Activated CD8-positive, alpha-beta memory T cell treated with anti-CD3 and anti-CD28 coated beads for 48 hours (primary cell): ENCODE measurements around the gene SYT7.

Experiments used
- DNase-seq, 3 experiments: peaks; one replicate each; pipeline ENCODE4 v3.0.0-alpha.2; 2020; ENCODE audit warnings: low read depth in 2 of 3, low spot score in 2 of 3

The SYT7 gene

DNA sequence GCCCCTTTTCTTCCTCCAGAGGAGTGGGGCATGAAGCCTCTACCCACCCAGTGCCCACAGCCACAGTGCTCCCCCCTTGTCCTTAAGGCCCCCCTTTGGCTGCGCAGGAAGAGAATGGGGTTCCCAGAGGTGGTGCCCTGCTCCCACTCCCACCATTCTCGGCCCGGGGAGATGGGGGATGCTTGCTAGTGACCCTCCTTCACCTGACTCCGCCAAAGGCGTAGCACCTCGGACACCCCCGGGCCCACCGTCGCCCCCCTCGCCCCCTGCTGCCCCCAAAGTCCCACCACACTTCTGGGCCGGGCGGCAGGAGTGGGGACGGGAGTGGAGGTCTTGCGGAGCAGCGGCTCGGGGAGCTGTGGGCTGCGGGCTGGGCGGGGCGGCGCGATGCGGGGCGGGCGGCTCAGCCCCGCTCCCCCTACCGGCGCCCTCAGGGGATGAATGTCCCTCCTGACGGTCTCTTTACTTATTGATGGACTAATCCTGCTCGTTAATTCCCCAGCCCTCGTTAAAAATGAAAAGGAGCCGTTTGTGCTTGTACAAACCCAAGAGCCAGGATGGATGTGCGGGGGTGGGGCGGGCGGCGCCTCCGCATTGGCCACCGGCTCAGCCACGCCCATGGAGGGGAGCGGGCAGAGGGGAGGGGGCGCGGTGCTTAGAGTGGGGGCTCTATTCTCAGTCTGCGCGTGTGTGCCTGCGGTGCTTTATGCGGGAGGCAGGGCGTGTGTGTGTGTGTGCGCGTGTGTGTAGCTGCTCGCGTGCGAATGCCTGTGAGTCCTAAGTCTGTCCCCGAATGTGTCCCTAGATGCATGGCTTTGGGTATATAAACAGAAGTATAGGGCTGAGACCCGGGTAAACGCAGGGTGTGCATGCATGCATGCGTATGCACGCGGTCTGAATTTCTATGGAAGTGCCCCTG lies 25.6 kb downstream of the SYT7 start:
- no peak for DNase-seq

DNA sequence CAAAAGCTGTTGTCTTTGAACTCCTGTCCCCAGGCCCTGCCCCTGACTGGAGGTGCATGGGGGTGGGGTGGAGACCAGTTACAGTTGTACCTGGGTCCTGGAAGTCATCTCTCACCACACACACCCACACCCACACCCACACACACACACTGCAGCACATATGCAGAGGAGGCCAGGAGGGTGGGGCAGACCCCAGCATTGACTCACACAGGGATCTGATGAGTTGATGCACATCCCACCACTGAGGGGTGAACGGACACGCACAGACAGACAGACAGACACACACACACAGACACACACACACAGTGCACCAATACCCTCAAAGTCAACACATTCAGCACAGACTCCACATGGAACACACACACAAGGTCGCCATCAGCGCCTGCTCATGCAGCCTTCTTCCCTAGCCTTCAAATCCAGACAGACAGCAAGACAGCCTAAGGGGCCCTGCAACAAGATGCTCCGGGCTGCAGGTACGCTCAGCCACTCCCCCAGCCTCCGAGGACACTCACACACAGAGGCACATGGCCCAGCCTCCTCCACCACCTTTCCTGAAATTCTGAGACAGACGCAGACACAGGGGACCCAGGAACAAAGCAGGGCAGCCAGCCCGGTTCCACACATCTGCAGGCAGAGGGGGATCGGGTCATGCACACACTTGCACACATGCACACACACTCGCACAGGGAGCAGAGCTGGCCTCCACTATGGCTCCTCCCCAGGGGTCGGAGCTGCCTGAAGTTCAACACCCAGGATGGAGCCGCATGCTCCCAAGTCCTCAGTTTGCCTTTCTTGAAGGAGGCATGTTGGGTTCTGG lies 26.5 kb downstream of the SYT7 start:
- no peak for DNase-seq

DNA sequence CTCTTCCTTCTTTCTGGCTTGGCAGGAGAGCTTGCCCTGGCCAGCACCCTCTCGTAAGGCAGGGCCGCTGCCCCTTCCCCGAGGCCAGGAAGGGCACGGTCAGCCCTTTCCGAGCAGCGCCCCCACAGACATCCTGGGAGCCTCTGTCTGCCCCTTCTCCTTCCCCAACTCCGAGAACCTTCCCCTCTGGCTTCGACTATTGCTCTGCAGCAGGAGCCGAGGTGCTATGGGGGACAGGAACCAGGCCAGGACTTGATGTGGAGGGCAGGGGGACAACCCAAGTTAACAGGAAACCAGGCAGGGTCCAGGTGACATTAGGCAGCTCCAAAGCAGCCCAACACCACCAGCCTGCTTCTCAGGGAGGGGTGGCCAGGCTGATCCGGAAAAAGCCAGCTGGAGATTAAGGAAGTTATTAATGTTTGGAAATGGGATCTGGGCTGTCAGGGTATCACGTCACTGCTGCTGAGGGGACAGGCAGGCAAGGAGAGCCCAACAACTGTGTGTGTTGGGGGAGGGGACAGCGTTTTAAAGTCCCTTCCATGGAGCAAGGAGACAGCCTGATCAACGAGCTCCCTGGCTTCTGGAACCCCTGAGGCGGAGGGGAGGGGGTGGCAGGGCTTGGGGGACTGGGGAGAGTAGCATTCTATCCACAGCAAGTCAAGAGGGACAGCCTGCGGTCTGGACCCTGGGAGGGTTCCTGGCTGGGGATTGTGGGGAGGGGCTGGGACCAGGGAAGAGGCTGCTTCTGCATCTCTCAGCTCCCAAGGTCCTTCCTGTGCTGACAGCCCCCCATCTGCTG lies 27.3 kb downstream of the SYT7 start:
- no peak for DNase-seq

DNA sequence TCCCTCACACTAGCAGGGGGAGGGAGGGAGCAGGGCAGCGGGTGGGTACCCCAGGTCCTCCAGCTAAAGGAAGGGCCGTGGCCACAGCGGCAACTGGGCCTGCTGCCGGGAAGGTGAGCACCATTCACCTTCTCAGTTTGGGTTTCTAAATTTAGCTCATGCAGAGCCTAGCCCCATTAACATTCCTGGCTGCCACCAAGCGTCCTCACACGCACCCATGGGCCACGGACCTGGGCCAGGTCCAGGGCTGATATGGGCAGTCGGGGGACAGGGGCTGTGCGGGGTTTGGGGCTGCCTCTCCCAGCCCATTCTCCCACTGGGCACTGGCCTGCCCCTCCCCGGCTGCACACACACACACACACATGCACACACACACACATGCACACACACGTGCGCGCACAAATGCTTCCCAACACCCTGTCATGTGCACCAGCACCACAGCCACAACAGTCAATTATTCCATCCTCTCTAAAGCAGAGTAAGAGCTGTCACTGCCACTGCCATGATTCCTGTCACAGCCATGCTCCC lies 28.7 kb downstream of the SYT7 start:
- DNase-seq: no peak

DNA sequence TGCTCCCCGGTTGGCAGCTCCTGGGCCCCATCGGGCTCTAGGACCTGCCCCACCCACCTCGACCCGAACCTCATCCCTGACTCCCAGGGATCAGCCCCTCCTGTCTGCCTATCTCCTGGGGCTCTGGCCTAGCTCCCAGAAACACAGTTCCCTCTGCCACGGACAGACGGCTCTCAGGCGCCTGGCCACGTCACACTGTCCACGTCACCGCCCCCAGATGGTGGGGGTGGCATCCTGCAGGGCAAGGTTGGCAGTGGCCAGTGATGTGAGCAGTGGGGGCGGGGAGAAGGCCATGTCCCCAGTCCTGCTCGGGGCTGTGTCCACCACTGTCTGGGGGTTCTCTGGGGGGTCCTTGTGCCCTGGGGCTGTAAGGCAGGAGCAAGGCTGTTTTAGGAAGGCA lies 29.2 kb downstream of the SYT7 start:
- no peak for DNase-seq

DNA sequence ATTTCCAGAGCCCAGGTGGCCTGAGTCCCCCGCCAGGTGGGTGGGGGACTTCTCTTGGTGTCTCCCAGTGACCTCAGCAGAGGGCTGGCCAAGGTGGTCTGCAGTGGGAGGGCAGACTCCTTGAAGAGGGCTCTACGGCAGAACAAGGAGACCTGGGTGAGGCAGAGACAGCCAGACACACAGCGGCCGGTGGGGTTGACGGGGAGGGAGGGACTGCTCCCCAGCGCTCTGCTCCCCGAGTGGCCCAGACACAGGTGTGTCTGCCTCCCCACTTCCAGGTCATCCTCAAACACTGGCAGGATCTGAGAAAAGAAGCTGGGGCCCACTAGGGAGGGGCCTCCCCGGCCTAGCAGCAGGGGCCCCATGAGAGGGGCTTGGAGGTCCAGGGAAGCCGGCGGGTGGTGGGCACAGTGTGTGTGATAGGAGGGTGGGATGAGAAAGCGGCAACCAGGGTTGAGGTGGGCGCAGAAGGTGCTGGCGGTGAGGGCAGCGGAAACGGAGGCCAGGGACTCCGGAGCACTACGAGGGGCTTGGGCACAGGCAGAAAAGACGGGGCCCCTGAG lies 30.1 kb downstream of the SYT7 start:
- DNase-seq: no peak

DNA sequence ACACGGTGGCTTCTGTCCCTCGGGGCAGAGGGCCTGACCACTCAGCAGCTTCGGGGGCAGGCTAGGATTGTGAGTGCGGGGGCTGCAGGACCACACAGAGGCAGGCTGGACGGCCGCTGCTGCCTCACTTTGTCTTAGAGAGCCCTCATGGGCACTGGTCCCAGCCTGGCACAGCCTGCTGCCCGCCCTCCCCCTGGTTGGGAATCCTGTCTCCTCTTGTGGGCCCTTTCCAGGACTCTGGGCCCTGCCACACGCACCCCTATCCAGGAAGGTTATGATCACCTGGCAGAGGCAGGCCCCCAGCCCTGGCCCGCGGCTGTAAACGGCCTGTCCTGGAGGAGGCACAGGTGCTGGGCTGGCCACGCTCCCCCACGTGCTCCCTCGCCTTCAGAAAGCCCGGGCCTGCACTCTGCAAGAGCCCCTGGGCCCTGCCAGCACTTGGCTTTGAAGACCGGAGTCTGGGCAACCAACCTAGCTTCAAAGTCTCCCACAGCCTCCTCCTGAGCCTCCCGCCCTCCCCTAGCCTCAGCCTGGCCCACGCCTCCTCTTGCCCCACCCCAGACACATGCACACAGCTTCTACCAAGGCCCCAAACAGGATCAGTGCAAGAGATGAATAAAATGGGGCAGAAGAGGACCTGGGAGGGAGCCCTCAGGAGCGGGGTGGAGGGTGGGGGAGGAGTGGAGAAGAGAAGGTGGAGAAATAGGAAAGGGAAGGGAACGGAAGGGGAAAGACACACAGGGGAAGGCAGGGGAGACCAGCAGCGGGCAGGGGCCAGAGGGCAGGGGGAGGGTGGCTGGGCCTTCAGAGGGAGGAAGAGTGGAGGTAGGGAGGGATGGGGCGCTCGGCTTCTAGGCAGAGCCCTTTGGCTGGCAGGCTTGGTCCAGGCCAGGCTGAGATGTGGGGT lies 31.0 kb downstream of the SYT7 start:
- no peak for DNase-seq

DNA sequence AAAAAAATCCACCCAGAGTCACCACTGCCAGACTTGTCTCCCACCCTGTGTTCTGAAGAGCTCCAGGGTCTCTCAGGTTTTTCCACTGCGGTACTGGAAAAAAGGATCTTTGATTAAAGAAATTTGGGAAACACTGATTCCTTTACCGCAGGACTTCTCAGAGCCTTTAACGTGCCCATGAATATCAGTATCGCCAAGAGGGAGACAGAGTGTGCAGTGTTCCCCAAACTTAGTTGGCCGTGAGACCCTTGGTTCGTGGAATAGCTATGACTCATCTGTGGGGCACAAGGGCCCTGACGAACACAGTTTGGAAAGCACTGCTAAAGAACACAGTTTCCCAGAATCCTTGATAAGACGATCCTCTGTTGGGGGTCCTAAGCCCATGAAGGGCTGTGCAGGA lies 31.7 kb downstream of the SYT7 start:
- no peak for DNase-seq

DNA sequence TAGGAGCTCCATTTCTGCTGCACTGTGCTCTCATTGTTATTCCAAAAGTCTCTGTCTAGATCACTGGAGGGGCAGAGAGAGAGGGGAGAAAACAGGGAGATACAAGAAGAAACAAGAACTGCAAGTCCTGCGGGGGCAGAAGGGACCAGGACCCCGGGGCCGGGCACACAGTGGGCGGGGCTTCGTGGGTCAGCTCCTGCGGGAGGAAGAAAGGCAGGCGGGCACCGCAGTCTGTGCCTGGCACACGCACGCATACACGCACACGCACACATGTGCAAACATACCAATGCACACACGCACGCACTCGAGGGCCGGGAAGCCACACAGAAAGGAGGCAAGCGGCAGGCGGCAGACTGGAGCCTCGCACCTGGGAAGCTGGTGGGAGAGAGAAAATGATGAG lies 33.6 kb downstream of the SYT7 start:
- no peak for DNase-seq

DNA sequence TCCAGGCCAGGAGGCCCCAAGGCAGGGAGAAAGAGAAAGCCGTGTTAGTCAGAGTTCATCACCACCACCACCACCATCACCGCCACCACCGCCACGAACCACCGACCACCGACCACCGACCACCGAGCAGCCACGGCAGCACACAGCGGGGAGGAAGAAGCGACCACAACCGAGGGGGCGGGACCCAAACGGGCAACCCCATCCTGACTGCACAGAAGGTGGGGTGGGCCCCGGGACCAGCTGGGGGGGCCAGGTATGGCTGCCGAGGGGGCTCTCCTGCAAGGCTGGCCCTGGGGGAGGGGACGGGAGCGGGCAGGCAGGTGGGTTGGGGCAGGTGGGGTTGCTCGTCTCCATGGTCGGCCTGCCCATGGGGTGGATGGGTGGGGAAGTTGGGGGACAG lies 34.2 kb downstream of the SYT7 start:
- no peak for DNase-seq

DNA sequence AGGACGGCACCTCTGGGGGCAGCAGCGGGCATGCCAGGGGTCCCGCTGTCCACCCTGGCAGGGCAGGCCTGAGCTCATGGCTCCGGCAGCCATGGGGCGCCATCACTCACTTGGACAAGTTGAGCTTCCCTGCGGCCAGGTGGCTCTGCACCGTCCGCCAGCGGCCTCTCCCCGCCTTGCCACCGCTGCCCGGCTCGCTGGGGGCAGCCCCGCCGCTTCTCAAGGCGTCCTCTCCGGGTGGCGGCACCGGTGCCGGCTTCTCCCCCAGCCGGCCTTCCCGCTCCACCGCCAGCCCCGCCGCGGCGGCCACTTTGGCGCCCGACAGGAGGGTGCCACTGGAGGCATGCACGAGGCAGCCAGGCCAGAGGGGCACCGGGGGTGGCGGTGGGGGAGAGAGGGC lies 35.0 kb downstream of the SYT7 start:
- no peak for DNase-seq

DNA sequence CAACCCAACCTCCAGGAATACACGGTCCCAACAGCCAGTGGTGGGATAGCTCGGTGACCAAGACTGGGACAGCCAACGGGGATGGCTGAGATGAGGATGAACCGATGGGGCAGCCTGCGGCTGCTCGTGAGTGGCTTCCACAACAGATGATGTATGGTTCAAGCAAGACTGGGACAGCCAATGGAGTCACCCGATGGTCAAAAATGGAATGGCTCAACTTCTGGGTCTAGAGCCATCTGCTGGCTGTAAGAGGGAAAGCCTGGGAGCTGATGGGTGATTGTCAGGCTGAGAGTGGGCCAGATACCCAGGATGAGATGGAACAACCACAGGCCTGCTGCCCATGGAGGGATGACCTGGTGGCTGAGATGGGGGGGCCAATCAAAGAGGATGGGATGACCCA lies 35.5 kb downstream of the SYT7 start:
- DNase-seq: no peak

DNA sequence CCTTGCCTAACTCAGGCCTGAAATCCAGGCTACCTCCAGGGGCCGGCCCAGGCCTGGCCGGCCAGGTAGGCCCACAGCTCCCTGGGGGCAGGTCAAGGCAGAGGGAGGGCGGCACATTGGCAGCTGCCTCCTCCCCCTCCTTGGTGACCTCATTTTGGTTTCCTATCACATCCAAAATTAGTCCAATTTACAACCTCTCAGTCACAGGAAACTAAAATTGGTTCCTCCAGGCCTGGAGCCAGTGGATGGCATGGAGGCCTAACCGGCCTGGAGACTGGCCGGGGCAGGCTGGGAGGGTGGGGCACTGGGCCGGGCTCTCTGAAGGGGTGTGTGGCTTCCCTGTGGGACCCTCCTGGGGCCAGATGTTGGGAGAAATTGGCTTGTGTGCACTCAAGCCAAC lies 36.4 kb downstream of the SYT7 start:
- DNase-seq: no peak

DNA sequence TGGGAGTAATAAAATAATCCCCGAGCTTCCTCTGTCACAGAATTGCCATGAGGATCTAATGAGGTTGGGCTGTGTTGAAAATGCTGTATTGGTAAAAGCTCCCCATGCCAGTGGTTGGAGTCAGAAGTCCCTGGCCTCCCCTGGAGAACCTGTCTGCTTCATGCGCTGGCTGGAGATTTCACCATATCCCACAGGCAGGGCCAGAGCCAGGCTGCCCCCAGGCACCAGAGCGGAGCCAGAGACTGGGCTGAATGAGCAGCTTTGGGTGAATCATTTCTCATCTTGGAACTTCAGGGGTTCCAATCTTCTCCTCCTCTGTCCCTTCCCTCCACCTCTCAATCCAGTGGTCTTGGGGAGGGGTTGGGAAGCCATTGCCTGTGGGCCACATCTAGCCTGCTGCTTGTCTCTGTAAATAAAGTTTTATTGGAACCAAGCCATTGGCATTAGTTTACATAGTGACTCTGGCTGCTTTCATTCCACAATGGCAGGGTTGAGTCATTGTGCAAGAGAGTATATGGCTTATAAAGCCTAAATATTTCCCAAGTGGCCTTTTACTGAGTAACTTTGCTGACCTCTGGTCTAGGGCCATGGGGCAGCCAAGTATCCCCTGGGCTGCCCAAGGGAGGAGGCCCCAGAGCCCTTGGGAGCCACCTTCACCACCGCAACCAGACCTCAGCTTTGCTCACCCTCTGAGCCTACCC lies 37.1 kb downstream of the SYT7 start:
- DNase-seq: no peak

DNA sequence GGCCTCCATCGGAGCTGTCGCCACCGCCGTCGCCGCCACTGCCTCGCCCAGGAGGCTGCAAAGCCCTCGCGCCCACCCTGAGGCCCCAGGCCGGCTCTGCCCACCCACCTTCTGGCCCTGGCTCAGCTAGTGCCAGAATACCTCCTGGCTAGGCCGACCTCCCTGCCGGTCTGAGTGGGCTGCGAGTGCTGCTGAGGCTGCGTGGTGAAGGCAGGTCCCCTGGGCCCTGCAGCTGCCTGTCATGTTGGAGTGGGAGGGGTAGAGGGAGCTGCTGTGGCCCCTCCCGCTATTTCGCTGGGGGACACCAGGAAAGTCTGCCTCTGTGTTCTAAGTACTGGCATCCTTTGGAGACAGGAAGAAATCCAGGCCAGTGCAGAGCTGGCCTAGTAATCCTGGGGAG lies 38.2 kb downstream of the SYT7 start:
- DNase-seq: no peak

DNA sequence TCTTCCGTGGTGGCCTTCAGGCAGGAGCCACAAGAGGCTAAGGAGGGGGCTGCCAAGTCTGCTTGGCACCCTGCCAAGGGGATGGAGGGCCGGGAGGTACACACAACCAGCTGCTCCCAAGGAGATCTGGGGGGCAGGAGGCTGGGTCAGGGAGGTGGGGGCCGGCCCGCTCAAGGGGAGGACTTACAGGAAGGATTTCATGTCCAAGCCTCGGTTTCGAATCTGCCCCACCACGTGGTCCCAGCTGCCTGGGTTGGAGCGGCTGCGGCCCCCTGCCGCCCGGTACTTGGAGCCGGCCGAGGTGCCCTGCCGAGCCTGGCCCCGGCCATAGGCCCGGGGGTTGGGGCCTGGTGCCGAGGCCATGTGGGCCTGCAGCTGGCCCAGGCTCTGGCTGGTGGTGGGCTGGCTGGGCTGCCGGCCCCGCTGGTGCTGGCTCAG lies 38.8 kb downstream of the SYT7 start:
- DNase-seq: no peak

DNA sequence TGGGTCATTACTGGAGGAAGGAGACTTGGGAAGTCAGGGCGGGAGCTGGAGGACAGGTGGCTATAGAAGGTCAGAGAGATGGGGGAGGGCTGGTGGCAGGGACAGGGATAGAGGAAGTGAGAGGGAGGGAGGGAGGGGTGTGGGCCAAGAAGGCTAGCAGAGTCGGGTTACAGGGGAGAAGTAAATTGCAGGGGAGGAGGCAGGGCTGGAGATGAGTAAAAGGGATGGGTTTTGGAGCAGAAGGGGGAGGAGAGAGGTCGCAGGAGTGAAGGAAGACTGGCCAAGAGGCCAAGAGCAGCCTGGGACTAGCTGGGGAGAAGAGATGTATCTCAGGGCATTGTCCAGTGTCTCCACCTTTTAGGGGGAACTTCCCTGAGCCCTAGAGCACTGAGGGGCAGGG lies 39.3 kb downstream of the SYT7 start:
- DNase-seq: no peak

DNA sequence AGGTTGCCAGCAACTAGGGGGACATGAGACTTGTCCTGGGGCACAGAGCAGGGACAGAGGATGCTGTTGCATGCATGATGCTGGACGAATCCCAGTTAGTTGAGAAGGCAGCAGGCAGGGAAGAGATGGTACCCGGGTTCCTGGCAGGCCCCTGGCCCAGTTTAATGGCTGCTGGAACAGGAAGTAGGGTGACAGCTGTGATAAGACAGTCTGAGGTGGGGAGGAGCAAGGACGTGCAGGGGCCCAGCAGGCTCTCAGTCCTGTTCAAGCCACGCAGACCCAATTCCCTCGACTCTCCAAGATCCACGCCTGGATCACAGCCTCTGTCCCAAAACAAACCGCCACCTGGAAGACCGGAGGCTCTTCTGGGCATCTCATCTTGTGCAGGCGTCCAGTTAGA lies 40.3 kb downstream of the SYT7 start:
- no peak for DNase-seq

DNA sequence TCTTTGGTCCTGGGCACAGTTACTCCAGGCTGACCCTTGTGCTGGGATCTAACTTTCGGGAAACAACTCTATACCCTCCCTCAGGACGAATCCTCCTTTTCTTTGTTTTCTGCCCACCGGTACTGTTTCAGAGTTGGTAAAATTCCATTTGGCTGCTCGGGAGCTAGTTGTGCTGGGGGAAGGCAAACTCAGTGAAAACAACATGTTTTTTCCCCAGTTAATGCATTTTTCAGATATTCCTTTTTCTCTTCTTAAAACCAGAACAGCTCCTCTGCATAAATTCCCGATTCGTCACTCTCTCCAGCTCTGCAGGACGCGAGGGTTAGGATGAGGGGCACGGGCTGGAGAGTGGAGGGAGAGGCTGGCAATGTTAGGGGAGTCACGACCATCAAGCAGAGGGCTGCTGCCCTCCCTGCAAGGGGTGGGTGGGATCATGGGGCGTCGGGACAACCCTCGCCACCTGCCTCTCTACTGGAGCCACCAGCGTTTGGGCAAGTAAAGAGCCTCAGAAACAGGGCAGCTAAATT lies 41.0 kb downstream of the SYT7 start:
- DNase-seq: no peak
